Activated CD8-positive, alpha-beta memory T cell treated with anti-CD3 and anti-CD28 coated beads for 48 hours (primary cell): ENCODE measurements around the gene NDEL1.
A peak's percentile ranks its signal among the peaks of the same experiment; 100 is the strongest.

Source experiments
- DNase-seq, 3 experiments: peaks; one replicate each; pipeline ENCODE4 v3.0.0-alpha.2; 2020; ENCODE audit warnings: low read depth in 2 of 3, low spot score in 2 of 3

The NDEL1 gene

DNA sequence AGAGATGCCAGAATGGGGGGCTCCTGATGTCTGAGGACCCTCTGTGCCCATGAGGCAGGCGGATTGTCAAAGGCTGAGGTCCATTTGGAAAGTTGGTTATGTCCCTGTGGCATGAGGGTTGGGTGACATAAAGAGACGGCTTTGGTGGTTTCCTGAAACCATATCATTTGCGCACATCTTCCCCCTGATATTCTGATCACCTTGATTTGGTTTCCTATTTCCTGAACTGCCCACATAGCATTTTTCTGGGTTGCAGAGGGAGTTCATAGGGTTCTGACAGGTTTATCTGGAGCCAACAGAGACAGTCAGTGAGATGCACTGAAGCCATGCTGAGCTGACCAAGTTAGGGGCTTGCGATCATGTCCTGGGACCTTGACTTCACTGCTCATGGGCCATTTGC, 22.4 kb upstream of the NDEL1 start:
- DNase-seq = no peak

DNA sequence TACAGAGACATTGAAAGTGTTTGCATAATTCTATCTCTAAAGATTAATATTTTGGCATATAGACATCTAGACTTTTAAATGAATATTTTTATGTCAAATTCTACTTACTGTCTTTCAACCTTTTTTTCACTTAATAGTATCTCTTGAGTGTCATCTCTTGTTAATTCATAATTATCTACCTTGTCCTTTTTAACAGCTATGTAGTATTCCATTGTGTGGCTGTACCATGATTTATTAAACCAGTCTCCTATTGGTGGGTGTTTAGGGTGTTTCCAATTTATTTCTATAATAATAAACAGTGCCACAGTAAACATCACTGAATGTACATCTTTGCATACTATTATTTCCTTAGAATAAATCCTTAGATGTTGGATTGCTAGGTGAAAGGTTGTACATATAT, 21.7 kb upstream of the NDEL1 start:
- no peak for DNase-seq

DNA sequence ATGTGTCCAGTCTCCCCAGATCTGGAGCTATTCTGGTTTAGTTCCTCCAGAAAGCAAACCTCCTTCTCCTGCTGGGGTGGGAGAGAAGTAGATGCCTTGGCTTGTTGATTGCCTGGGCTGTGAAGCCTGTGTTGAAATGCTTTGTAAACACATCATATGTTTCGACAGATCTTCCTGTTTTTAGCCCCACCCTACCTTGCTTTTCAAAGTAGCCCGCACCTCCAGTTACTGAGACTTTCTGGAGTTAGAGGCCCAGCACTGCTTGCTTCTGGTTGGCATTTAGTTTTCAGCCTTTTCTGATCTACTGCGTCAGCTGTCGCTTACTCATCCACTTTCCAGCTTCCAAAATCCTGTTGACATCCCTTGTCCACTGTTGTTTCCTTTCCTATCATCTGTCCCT, 17.9 kb upstream of the NDEL1 start:
- no peak for DNase-seq

DNA sequence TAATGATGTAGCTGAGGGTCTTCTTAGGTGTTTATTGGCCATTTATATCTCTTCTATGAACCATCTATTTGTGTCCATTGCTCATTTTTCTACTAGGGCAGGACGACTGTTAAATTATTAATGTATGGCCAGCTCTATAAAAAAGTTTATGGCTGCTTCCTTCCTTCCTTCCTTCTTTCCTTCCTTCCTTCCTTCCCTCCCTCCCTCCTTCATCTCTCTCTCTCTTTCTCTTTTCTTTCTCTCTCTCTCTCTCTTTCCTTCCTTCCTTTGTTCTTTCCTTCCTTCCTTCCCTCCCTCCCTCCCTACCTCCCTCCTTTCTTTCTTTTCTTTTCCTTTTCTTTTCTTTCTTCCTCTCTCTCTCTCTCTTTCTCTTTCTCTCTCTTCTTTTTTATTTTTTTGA, 17.2 kb upstream of the NDEL1 start:
- no peak for DNase-seq

DNA sequence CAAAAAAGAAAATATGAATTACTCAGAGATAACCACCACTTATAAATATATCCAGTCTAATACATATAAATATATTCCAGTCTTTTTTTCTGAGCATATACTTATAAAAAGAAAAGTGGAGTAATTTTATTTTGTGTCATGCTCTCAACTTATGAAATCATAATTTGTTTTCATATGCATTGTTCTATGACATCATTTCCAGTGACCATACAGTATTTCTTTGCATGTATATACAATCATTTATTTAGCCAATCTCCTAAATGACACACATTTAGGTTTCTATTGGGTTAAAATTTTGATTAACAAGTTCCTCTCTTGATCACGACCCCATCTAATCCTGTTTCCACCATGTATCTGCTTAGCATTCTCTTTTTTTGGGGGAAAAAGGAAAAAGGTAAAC, 16.4 kb upstream of the NDEL1 start:
- no peak for DNase-seq

DNA sequence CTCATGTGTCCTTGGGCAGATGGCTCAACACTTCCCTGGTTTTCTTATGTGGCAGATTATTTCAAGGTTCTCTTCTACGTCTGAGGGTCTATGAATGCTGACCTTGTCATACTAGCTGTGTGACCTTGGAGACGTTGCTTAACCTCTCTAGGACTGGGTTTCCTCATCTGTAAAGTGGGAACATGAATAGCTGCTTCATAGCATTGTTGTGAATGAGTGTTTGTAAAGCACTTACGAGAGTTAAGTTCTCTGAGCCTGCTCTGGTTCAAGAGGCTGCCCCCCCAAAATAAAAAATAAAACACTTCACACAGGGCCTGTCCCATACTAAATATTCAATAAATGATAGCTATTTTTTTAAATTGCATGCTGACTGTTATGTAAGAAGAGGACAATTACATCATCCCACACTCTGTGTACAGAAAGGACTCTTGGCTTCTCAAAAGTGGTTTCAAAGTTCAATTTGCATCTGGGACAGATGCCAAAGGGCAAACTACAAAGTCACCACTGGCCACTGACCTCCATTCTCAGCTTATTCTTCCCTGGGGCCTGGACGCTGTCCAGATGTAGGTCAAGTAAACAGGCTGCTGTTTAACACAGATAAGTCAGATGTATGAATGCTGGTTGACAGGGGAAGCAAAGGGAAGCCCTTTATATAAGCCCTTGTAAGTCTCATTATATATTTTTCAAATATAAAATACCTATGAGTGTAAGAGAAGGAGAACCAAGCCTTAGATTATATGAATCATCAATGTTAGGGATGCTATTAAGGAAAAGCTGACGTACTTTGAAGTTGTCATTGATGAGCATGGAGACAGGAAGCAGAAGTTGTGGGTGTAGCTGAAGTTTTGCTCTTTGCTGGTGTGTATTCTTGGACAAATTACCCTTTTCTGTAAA, 15.4 kb upstream of the NDEL1 start:
- no peak for DNase-seq

DNA sequence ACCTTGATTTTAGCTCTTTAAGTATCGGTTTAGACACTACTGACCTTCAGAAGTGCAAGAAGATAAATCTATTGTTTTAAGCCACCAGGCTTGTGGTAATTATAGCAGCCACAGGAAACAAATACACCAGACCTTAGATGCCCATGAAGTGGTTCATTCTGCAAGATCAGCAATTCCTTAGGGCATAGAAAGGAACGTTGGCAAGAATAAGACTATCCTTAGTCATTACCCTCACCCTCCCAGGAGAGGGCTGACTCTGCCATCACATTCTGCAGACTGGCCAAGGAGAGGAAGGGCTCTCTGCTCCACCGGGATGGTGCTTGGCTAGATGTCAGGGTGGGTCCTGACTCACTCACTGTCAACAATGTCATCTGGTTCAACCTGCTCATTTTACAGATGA, 14.1 kb upstream of the NDEL1 start:
- DNase-seq = no peak

DNA sequence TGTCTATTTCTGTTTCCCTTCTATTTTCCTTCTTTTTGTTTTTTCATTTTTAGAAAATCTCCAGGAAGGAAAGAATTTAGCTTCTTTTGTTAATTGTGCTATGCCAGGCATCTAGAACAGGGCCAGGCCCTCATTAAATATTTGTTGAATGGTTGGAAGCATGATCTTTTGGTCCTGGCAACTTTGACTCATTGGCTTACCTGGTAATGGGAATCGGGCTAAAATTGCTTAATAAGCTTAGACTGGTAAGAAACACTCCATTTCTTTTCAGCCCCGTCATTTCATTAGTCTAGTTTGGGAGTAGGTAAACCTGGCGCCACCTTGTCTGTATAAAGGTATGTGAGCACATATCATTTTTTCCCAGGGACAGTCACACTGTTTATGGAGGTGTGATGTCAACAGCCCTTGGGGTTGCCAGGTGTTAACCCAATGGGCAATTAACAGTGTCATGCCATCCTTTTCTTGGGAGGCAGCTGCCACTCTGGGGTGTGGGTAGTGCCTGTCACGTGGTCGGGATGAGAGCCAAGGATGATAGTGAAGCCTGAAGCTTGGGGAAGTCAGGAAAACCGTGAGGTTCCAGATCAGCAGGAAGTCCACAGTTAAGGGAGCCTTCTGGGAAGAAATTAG, 9.5 kb upstream of the NDEL1 start:
- DNase-seq = no peak

DNA sequence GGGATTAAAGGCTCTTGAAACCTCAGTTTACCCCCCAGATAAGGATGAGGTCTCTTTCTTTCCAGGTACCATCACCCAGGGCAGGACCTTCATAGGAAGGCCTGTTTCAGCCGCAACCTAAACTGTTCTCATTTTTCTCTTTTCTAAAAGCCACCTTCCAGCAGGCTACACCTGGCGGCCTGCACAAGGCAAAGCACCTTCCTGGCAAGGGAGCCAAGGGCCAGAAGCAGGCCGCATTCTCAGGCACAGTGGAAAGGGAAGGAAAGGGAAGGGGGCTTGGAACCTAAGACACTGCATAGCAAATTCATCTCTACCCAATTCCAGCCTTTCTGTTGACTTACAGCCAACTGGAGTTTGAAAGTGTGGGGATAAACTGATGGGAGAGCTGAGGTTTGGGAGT, 8.9 kb upstream of the NDEL1 start:
- no peak for DNase-seq

DNA sequence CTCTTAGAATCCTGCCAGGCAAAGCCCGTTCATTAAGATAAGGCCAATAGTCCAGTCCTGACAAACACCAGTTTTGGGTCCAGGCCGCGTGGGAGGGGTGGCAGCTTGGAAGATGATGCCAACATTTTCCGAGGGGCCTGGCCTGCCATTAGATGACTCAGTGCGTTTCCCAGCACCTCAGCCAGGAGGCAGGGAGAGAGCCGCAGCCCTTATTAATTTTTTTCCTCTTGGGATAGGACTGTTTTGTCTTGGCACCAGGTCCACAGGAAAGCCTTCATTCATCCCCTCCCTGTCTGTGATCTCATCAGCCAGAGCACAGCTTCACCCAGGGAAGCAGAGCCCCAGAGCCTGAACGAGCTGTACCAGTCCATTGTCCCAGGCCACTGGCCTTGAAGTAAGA, 4.7 kb upstream of the NDEL1 start:
- no peak for DNase-seq

DNA sequence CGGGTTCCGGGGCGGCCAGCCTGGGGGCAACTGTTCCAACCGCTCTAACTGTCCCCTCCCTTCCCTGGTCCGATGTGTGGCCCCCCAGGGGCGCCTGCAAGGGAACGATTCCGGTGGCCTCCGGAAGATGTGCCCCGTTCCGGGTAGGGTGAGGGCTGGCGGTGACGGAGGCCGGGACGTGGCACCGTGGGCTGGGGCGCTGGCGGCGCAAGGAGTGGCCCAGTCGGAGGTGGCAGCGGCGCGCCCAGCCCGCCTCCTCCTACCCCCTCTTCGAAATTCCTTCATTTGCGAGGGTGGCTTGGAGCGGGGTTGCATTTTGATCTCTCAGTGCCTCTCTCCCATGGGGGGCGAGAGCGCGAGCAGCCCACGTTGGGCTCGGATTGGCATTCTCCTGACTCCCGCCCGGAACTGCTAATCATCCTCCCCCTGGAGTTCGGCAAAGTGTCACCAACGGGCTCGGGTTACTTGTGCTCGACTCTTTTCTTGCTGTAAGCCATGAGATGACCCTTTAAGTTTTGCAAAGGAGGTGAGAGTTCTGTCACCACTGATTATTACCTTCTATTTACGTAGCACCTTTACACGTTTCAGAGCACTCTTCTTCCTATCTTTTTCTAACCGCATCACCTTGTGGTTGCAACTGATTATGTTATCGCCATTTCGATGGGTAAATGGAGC, 622 bp downstream of the NDEL1 start:
- DNase-seq = peak; percentile 36 to 62 (median 38)

DNA sequence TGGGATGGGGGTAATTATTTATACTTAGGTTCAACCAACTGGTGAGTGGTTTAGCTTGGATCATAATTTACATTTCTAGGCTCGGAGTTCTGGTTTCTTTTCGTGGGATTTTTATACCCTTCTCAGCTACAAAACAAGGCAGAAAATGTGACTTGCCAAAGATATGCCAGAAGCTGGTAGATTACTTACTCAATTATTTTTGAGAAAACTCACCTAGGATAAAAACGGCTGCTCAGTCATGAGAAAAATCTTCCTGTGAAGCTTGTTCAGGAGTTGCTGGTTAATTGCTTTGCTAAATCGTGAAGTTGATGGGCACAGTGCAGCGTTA, 1.1 kb downstream of the NDEL1 start:
- DNase-seq = no peak

DNA sequence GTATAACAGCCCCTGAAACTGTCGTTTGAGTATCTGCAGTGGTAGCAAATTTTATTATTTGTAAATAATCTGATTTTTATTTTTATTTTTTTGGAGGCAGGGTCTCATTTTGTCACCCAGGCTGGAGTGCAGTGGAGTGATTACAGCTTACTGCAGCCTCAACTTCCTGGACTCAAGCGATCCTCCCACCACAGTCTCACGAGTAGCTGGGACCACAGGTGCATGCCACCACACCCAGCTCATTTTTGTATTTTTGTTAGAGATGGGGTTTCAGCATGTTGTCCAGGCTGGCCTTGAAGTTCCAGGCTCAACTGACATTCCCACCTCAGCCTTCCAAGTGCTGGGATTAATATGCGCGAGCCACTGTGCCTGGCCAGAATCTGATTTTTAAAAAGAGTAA, 2.8 kb downstream of the NDEL1 start:
- DNase-seq = no peak

DNA sequence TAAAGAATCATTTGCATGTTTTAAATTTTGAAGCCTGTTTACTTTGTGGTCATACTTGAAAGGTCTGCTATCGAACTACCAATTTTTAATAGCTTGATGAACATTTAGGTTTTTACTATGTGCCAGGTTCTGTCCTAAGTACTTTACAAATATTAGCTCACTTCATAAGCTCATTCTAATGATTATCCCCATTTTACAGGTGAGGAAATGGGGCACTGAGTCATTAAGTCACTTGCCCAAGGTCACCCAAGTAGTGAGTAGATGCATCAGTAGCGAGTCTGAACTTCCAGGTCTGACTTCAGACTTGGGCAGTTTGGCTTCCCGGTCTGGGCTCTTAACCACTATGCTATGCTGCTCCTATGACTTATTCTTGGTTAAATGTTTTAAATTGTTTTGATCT, 4.0 kb downstream of the NDEL1 start:
- DNase-seq = no peak

DNA sequence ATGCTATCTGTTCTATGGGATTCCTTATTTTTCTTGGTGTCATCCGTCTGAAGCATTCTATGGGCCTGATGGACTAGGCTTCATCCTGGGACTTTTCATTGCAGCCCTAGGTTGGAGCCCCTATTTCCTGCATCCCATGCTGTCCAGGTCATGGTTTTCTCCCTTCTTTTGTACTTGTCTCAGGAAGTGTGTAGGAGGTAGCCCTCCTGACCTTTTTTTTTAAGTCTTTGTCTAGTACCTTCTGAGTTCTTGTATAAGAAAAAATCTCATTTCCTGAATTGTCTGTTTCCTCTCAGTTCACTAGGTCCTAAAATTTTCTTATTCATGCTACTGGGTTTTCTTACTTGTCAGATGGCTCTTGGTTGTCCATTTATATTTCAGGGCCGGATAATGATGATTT, 6.0 kb downstream of the NDEL1 start:
- DNase-seq = no peak

DNA sequence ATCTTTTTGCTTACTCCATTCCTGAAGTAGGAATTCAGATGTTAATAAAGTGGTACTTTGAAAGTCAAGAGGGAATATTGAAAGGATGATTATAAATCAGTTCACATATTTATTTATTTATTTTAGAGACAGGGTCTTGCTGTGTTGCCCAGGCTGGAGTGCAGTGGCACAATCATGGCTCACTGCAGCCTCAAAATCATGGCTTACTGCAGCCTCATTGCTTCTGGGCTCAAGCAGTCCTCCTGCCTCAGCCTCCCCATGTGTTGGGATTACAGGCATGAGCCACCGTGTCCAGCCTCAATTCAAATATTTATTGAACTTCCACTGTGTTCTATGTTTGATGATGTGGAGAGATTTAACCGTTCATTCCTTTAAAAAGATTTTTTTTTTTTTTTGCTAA, 6.6 kb downstream of the NDEL1 start:
- no peak for DNase-seq

DNA sequence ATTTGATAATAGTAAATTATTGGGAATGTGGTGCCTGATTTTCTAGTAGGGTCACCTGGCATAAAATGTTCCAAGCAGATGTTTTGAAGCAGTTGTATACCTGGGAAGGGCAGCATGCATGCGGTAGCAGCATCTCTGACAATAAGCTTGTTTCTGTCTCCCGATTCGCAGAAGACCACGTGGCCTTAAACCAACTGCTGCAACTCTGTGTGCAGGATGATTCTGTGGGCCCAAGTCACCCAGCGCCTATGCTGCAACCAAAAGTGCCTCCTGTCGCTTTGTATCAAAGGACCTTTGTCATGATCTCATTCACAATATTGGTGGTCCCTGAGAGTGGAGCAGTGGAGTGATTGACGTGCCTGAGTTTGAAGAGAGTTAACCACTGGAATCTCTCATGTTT, 8.1 kb downstream of the NDEL1 start:
- DNase-seq = no peak

DNA sequence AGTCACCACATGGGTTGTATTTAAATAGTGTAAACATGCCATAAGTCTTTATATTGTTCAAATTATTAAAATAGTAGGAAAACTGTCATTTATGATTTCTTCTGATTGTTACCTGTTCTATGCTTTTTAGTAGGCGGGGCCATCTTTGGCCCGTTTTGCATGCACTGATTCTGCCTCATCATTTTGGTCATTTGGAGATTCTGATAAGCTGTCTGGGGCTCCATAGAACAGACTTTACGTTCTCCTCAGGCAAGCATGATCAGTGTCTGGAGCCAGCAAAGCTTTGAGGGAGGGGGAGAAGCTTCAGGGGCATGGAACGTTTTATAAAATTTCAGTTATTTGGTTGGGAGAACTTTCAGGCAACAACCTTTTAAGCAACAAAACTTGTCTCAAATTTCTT, 8.8 kb downstream of the NDEL1 start:
- no peak for DNase-seq

DNA sequence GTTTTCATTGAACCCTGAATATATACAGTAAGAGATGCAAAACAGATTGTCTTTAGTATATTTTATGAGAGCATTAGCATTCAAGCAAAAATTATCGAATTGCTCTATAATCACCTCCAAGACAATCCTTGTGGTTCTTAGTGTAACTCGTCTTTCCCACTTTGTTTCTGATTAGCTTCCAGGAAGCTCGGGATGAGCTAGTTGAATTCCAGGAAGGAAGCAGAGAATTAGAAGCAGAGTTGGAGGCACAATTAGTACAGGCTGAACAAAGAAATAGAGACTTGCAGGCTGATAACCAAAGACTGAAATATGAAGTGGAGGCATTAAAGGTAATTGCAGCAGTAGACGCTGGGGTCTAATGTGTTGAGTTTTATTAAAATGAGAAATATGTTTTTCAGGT, 9.9 kb downstream of the NDEL1 start:
- no peak for DNase-seq

DNA sequence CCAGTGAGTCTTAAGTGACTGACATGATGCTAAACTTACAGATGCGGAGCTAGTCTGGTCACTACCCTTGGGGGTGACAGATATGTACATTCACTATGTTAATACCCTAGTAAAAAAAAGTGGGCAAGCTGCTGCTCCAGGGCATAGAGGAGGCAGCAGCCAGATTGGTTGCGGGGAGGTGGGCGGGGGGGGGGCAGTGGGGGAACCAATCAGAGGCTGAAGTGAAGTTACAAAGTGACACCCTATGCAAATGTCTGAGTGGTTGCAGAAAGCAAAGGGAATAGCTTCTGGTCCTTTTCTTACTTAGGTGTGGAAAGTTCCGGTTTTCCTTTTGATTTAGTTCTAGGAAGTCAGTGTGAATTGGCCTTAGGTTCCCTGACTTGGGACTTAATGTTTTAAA, 12.1 kb downstream of the NDEL1 start:
- DNase-seq = no peak

DNA sequence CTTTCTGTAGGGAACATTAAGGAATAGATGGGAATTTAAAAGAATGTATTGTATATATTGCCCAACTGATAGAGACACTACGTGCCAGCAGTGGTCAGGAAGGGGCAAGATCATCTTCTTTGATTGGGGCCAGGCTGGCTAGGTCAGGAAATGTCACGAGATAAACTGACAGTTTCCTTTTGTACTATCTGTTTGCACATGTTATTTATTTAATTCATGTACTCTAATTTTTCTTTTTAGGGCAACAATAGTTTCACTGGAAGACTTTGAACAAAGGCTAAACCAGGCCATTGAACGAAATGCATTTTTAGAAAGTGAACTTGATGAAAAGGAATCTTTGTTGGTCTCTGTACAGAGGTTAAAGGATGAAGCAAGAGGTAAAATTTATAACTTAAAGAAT, 12.6 kb downstream of the NDEL1 start:
- DNase-seq = no peak

DNA sequence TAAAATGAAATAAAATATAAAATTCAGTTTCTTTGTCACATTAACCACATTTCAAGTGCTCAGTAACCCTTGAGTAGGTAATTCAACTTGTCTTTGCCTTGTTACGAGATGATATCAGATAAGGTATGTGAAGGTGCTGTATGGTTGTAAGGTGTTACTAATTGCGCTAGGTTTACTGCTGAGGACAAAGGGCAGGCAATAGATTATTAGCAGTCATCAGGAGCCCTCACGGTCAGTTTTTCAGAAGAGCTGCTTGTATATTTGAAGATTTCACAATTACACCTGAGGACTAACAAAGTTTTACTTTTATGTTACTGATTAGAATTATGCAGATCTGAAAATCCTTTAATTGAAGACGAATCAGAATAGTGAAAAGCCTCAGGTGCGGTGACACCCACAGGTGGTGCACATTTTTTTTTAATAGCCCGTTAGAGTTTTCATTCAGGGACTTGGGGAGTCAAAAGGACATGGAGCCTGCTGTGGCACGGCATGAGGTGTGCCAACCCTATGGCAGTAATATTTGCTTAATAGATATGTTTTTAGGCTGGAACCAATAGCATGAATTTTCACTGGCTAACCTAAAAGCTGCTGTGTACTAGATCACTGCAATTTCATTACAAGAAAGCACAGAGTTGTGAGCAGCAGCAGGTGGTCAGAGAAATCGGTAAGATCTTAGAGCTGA, 16.4 kb downstream of the NDEL1 start:
- DNase-seq = no peak
